Activated CD4-positive, alpha-beta memory T cell treated with anti-CD3 and anti-CD28 coated beads, Interleukin-2, amount 10 ng/mL, durations not matched to agents 7 days and 5 days (primary cell): ENCODE results near the gene PCLO. TPM values are rescaled to one million over a fixed set of nuclear protein-coding genes. Genes with fewer than 3 reads are reported as not detected.
"Not testable (repeated sequence)": the region's sequence is repeated elsewhere in the genome, so short reads cannot be mapped to it uniquely, and the experiment has no call there.

ENCODE experiments used
- CTCF ChIA-PET: fragments of 350-600 bp; sonication (Branson Sonifier 250); formaldehyde crosslinking; loops from one replicate; lab custom pipeline; 2021; ENCODE audit warnings: antibody characterized with exemption, inconsistent platforms; lab: Charles Lee
- POLR2A ChIA-PET: fragments of 350-600 bp; sonication (Branson Sonifier 250); formaldehyde crosslinking; loops from one replicate; lab custom pipeline; 2021; ENCODE audit warnings: antibody characterized with exemption; lab: Charles Lee
- DNase-seq: peaks from one replicate; pipeline ENCODE4 v3.0.0-alpha.2; 2020
- H3K27ac Mint-ChIP-seq: one replicate; pipeline ENCODE4 v1.8.0; 2021; ENCODE audit warnings: mild to moderate bottlenecking, mixed read lengths
- H3K27me3 Mint-ChIP-seq: one replicate; pipeline ENCODE4 v1.8.0; 2021; ENCODE audit warnings: mixed read lengths
- H3K36me3 Mint-ChIP-seq: one replicate; pipeline ENCODE4 v1.8.0; 2021; ENCODE audit warnings: low read depth, mixed read lengths
- H3K4me1 Mint-ChIP-seq: one replicate; pipeline ENCODE4 v1.8.0; 2021; ENCODE audit warnings: mixed read lengths
- H3K4me3 Mint-ChIP-seq: one replicate; pipeline ENCODE4 v1.8.0; 2021; ENCODE audit warnings: mild to moderate bottlenecking, mixed read lengths
- H3K9me3 Mint-ChIP-seq: one replicate; pipeline ENCODE4 v1.8.0; 2021; ENCODE audit warnings: mixed read lengths
- total RNA-seq, 2 experiments: library from RNA; stranded (reverse); gene quantifications; one replicate each; pipeline ENCODE4 v1.2.3, GENCODE V29; 2021

PCLO gene
- total RNA-seq, 2 experiments from 2014 or later = not detected

- POLR2A ChIA-PET = no interaction called here
- CTCF ChIA-PET = no interaction called here
- Mint-ChIP-seq H3K4me1 (no peaks in the 10 kb centered on the region), H3K4me3 (no peak overlapping the region), H3K27me3 (no peaks in the 10 kb centered on the region), H3K27ac (no peak overlapping the region), H3K9me3 (peaks cover 6% of the 10 kb centered on the region), H3K36me3 (no peaks in the 10 kb centered on the region)
- DNase-seq = no peak
Observed at GRCh38 chr7:82740246-82740848, 422.3 kb downstream of the PCLO start.

GRCh38 chr7:82736633-82737032 lies 426.1 kb downstream of the PCLO start:
- Mint-ChIP-seq H3K4me1 (no peaks in the 10 kb centered on the region), H3K9me3 (peaks cover 3% of the 10 kb centered on the region), H3K36me3 (no peaks in the 10 kb centered on the region), H3K27ac (no peak overlapping the region), H3K4me3 (no peak overlapping the region), H3K27me3 (no peaks in the 10 kb centered on the region)
- DNase-seq = no peak
- ChIA-PET POLR2A (no interaction called here), CTCF (no interaction called here)

GRCh38 chr7:82732677-82733076 lies 430.0 kb downstream of the PCLO start:
- H3K4me1 Mint-ChIP-seq = no peaks in the 10 kb centered on the region
- H3K4me3 Mint-ChIP-seq = no peak overlapping the region
- no peaks in the 10 kb centered on the region for H3K36me3 Mint-ChIP-seq
- ChIA-PET CTCF (no interaction called here), POLR2A (no interaction called here)
- no peak overlapping the region for H3K27ac Mint-ChIP-seq
- no peak for DNase-seq
- H3K27me3 Mint-ChIP-seq = no peaks in the 10 kb centered on the region
- no peaks in the 10 kb centered on the region for H3K9me3 Mint-ChIP-seq

- no peaks in the 10 kb centered on the region for H3K36me3 Mint-ChIP-seq
- no peaks in the 10 kb centered on the region for H3K27me3 Mint-ChIP-seq
- H3K9me3 Mint-ChIP-seq = no peaks in the 10 kb centered on the region
- no peak for DNase-seq
- H3K4me3 Mint-ChIP-seq = no peak overlapping the region
- H3K27ac Mint-ChIP-seq = no peak overlapping the region
- POLR2A ChIA-PET = no interaction called here
- CTCF ChIA-PET = no interaction called here
- no peaks in the 10 kb centered on the region for H3K4me1 Mint-ChIP-seq
Observed at GRCh38 chr7:82729172-82730030, 433.3 kb downstream of the PCLO start.

- no peak overlapping the region for H3K27ac Mint-ChIP-seq
- ChIA-PET CTCF (no interaction called here), POLR2A (no interaction called here)
- no peaks in the 10 kb centered on the region for H3K4me1 Mint-ChIP-seq
- H3K4me3 Mint-ChIP-seq = no peak overlapping the region
- no peaks in the 10 kb centered on the region for H3K9me3 Mint-ChIP-seq
- H3K27me3 Mint-ChIP-seq = no peaks in the 10 kb centered on the region
- no peak for DNase-seq
- H3K36me3 Mint-ChIP-seq = no peaks in the 10 kb centered on the region
Observed at GRCh38 chr7:82726038-82726800, 436.5 kb downstream of the PCLO start.

- Mint-ChIP-seq H3K36me3 (no peaks in the 10 kb centered on the region), H3K4me1 (no peaks in the 10 kb centered on the region), H3K9me3 (no peaks in the 10 kb centered on the region), H3K27ac (no peak overlapping the region), H3K4me3 (no peak overlapping the region), H3K27me3 (no peaks in the 10 kb centered on the region)
- ChIA-PET POLR2A (no interaction called here), CTCF (interaction anchor here (0.6 kb wide), 1 partner anchor 12 kb away, joined by 3 read pairs; no protein-coding TSS in a partner anchor)
- DNase-seq = no peak
Observed at GRCh38 chr7:82723411-82723810, 439.3 kb downstream of the PCLO start.

GRCh38 chr7:82722946-82723345 lies 439.7 kb downstream of the PCLO start:
- Mint-ChIP-seq H3K36me3 (no peaks in the 10 kb centered on the region), H3K4me1 (no peaks in the 10 kb centered on the region), H3K4me3 (no peak overlapping the region), H3K9me3 (no peaks in the 10 kb centered on the region), H3K27ac (no peak overlapping the region), H3K27me3 (no peaks in the 10 kb centered on the region)
- no peak for DNase-seq
- ChIA-PET POLR2A (no interaction called here), CTCF (no interaction called here)

- H3K36me3 Mint-ChIP-seq = no peaks in the 10 kb centered on the region
- H3K9me3 Mint-ChIP-seq = peaks cover 4% of the 10 kb centered on the region
Observed at GRCh38 chr7:82715344-82715743, 447.3 kb downstream of the PCLO start.

GRCh38 chr7:82714883-82715282 lies 447.8 kb downstream of the PCLO start:
- POLR2A ChIA-PET = no interaction called here
- H3K4me1 Mint-ChIP-seq = no peaks in the 10 kb centered on the region
- no peaks in the 10 kb centered on the region for H3K27me3 Mint-ChIP-seq
- peaks cover 4% of the 10 kb centered on the region for H3K9me3 Mint-ChIP-seq
- CTCF ChIA-PET = no interaction called here
- H3K27ac Mint-ChIP-seq = no peak overlapping the region
- DNase-seq = no peak
- H3K4me3 Mint-ChIP-seq = no peak overlapping the region
- no peaks in the 10 kb centered on the region for H3K36me3 Mint-ChIP-seq

More at GRCh38 chr7:82715344-82715743, 447.3 kb downstream of the PCLO start:
- no peak overlapping the region for H3K4me3 Mint-ChIP-seq
- DNase-seq = no peak
- ChIA-PET CTCF (no interaction called here), POLR2A (no interaction called here)
- no peaks in the 10 kb centered on the region for H3K4me1 Mint-ChIP-seq
- H3K27ac Mint-ChIP-seq = no peak overlapping the region
- no peaks in the 10 kb centered on the region for H3K27me3 Mint-ChIP-seq

- H3K4me3 Mint-ChIP-seq = no peak overlapping the region
- ChIA-PET CTCF (no interaction called here), POLR2A (no interaction called here)
- no peak overlapping the region for H3K27ac Mint-ChIP-seq
- no peaks in the 10 kb centered on the region for H3K27me3 Mint-ChIP-seq
- DNase-seq = no peak
- no peaks in the 10 kb centered on the region for H3K4me1 Mint-ChIP-seq
- peaks cover 4% of the 10 kb centered on the region for H3K9me3 Mint-ChIP-seq
- no peaks in the 10 kb centered on the region for H3K36me3 Mint-ChIP-seq
Observed at GRCh38 chr7:82713506-82713905, 449.2 kb downstream of the PCLO start.

- H3K4me3 Mint-ChIP-seq, H3K9me3 Mint-ChIP-seq, H3K36me3 Mint-ChIP-seq, H3K27ac Mint-ChIP-seq, H3K27me3 Mint-ChIP-seq, POLR2A ChIA-PET, H3K4me1 Mint-ChIP-seq, CTCF ChIA-PET, DNase-seq: not testable (repeated sequence)
Observed at GRCh38 chr7:82706344-82706743, 456.3 kb downstream of the PCLO start.

GRCh38 chr7:82705517-82706260 lies 457.0 kb downstream of the PCLO start:
- ChIA-PET CTCF (no interaction called here), POLR2A (no interaction called here)
- H3K36me3 Mint-ChIP-seq = no peaks in the 10 kb centered on the region
- no peaks in the 10 kb centered on the region for H3K9me3 Mint-ChIP-seq
- H3K27ac Mint-ChIP-seq = no peak overlapping the region
- H3K4me3 Mint-ChIP-seq = no peak overlapping the region
- no peaks in the 10 kb centered on the region for H3K4me1 Mint-ChIP-seq
- no peak for DNase-seq
- no peaks in the 10 kb centered on the region for H3K27me3 Mint-ChIP-seq

GRCh38 chr7:82704121-82704520 lies 458.6 kb downstream of the PCLO start:
- Mint-ChIP-seq H3K27ac (no peak overlapping the region), H3K4me1 (no peaks in the 10 kb centered on the region)
- POLR2A ChIA-PET = no interaction called here

More at GRCh38 chr7:82704121-82704520, 458.6 kb downstream of the PCLO start:
- H3K36me3 Mint-ChIP-seq = no peaks in the 10 kb centered on the region
- no peaks in the 10 kb centered on the region for H3K27me3 Mint-ChIP-seq
- H3K4me3 Mint-ChIP-seq = no peak overlapping the region
- DNase-seq = no peak
- CTCF ChIA-PET = no interaction called here
- H3K9me3 Mint-ChIP-seq = no peaks in the 10 kb centered on the region
